NCI-H1417 treated with DMSO at 0.1 percent for 48 hours (cell line): ENCODE measurements around the gene AMOTL2.

Source experiments
- DNase-seq: peaks from one replicate; lab custom pipeline; 2025; lab: John Stamatoyannopoulos, UW

Gene AMOTL2

DNA sequence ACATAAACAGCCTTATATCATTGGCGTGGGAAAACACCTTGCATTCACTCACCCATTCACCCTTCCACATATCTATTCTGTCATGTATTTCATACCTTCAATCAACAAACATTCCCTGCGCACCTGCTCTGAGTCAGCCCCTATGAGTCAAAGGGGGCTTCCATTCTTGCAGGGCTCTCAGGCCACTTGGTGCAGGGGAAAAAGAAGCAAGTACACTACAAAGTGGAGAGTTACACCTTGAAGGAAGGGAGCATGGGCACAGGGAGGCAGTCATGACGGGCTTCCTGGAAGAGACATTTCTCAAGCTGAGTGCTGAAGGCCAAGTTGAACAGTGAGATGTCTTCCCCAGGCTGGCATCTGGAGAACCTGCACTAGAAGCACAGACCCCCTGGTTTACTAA is 4.6 kb upstream of the AMOTL2 start:
- DNase-seq = no peak

- no peak for DNase-seq
Observed at GRCh38 chr3:134378384-134378783, 4.1 kb upstream of the AMOTL2 start.

DNA sequence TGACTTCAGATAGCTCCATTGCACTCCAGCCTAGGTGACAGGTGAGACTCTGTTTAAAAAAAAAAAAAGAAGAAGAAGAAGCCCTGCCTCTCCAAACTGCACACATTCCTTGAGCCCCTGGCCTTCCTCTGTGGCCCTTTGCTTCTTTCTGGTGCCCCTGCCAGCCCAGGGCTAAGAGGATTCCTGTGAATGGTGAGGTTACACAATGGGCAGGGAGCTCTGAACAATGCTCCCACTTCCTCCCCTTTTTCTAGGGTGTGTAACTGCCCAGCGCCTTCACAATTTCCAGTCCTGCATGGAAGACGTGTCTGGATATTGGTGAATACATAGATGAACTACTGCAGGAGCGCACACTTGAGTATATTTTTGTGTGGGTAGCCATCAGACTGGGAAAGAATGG is 3.6 kb upstream of the AMOTL2 start:
- no peak for DNase-seq

DNA sequence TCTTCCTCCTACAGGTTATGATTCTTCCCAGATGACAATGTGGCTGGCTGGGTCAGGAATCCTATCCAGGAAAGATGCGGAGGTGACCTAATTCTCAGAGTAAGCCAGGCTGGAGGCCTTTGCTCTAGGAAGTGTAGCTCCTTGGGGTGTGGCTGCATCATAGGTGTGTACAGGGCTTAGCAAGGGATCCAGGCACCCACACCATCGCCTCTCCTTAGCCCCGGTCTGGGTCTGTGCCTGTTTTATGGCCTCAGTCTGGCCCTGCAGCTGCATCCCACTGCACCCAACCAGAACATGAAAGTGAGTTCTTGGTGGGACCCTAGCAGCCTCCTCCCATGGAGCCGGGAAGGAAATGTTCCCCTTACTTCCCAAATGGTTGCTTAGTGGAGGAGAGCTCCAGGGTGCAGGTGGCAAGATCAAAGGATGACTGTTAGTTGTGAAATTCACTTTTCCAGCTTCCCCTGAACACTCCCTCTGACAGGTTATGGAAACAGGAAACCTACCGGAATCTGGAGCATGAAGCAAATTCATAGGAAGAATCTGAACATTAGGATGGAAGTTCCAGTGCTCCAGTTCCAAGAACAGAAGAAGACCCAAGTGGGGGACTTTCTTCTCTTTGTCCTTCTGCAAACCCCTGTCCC is 2.7 kb upstream of the AMOTL2 start:
- no peak for DNase-seq

GRCh38 chr3:134376385-134376765 is 2.1 kb upstream of the AMOTL2 start:
- DNase-seq = no peak

DNA sequence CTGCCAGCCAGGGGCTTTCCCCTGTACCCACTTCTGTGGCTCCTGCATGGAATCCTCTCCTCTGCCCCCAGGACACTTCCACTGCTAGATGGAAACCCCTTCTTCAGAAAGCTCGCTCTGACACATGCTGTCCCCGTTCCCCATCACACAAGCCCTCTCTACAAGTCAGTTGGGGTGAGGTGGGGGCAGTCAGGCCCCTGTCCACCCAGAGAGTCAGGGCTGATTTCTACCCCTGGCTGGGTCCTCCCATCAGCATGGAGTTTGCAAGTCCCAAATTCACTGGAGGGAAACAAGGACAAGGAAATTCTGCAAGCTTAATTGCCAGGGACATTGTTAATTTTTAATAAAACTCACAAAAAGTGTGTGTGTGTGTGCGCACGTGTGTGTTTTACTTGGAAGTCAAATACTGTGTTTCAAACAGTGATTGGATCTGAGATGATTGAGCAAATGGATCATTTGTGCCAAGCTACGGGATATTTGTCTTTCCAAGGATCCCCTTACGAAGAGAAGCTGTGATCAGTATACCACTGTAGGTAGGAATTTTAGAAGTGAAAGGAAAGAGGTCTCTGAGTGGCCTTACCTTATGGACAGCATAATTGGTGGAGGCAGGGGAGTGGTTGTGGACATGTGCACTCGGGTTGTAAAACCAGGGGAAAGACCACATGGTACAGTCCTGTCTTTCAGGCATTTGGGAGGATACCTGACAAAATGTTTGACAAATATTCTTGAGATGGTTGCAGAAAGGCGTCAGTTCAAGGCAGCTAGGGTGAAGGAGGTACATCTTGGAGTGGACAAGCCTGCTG is 1.5 kb upstream of the AMOTL2 start:
- DNase-seq = no peak

- DNase-seq = no peak
Observed at GRCh38 chr3:134374791-134375581, 739 bp upstream of the AMOTL2 start.

DNA sequence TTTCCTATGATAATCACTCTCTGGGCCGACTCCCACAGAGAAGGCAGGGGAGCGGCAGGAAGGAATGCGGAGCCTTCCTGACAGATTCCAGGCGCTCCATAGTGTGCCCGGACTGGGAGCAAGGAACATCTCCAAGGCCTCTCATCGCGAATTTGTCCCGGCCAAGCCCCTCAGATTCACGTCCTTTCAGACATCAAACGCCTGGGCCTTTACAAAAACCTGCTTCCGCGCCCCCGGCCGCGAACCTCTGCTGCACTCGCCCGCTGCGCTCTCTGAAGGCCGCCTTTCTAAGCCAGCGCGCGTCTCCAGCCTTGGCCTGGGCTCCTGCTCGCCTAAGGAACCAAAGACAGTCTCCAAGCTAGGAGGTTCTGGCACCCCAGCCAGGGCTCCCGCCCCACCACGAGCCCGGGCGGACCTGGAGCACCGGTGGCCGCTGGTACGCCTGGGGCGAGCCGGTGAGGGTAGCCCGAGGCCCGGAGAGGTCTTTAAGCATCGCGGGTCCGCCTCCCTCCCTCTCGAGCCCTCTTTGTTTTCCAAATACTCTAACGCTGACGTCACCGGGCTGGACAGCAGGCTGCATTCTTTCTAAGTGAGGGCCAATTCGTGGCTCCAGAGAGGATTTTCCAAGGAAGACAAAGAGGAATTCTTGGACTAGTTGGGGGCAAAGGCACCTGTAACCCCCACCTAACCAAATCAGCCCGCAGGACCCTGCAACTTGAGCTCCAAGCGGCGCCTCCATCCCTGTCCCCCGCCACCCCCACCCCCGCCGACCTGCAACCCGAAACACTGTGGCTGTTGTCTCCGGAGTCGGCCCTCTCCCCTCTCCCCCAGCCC is 759 bp downstream of the AMOTL2 start:
- DNase-seq = no peak

GRCh38 chr3:134372396-134373270 is 1.6 kb downstream of the AMOTL2 start:
- no peak for DNase-seq

DNA sequence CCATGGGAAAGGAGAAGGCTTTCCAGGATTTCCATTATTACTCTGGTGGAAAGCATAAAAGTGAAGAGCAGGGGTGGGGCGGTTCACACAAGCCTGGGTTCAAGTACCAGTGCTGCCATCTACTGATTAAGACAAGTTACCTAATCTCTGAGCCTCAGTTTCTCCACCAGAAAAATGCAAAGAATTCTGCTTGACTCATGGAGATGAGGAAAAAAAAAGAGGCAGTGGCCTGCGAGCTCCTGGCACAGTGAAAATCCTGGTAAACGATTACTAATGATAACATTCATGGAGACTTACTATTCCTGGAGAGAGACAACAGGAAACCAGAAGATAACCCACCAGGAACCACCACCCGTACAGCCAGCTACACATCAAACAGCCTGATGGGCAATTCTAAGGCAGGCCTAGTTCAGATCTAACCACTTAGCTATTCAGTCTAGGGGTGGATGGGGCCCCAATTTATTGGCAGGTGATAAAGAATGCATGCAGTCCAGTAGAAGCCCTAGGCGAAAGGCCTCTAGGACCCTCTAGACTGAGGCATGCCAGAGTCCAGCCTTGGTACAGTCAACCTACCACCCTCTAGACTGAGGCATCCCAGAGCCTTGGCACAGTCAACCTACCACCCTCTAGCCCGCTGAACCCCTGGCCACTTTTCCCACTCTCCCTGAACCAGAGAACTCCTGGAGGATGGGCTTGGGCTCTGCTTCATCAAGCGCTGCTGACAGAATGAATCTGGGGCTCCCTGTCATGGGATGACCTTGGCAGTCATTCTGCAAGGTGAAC is 2.5 kb downstream of the AMOTL2 start:
- no peak for DNase-seq

DNA sequence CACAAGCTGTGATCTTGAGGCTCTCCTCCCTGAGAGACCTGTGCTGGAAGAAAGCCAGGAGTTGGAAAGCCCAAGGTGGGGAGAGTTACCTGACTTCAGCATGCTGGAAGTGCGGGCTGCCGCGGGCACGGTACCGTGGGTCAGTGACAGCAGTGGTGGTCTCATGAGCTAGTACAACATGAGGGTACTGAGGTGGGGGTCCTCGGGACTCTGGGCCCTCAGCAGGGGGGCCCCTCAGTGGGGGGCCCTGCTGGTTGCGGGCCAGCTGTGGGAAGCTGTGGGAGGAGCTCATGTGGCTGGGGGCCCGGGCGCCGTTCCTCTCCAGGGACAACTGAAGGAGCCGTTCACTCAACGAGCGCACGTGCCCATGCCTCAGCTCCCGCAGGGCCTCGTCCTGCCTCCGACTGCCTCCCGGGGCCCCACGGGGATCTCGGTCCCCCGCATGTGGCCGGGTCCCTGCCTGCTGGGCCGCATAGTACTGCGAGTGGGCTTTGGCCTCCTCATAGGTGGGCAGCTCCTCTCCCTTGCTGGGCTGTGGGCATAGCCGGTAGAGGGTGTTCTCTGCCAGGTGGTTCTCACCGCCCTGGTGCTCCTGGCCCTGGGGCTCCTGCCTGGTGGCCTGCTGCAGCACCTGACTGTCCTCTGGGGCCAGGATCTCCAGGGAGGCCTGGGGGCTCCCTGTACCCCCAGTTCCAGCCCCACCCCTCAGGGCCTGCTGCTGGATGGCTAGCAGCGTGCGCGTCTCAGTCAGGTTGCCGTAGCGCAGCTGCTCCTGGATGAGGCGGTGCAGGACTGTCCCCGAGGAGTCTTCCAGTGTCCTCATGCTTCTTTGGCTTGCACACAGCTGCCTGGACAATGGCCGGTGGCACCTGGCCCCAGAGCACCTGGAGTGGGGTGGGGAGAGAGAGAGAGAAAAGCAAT is 3.4 kb downstream of the AMOTL2 start:
- no peak for DNase-seq

DNA sequence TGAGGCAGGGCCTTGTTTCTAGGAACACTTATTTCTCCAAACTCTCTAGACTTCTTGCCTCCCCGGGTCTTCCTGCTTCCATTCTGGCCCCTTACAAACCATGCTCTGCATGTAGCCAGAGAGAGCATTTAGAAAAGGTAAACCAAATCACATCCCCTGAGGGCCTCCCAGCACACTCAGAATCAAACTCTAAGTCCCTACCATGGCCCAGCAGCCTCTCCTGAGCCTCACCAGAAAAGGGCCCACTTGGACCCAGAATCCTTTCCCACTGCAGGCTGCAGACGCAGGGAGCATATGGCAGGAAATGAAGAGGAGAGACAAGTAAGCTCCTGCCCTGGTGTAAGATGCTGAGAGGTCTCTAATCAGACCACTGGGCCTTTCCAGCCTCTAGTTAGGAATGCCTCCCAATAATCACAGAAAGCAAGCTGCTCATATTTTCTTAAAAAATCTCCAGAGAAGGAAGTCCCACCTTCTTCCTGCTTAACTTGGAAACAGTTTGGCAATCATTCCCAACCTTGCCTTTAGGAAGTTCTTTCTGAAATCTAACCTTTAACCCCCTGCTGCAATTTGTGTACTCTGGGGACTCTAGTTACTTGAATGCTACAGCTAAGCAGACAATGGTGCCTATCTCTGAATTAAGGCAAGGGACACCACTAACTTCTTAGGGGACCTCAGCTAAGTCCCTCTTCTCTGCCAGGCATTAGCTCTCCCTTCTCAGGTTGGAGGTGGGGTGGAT is 4.2 kb downstream of the AMOTL2 start:
- no peak for DNase-seq

- no peak for DNase-seq
Observed at GRCh38 chr3:134369231-134369741, 5.0 kb downstream of the AMOTL2 start.

DNA sequence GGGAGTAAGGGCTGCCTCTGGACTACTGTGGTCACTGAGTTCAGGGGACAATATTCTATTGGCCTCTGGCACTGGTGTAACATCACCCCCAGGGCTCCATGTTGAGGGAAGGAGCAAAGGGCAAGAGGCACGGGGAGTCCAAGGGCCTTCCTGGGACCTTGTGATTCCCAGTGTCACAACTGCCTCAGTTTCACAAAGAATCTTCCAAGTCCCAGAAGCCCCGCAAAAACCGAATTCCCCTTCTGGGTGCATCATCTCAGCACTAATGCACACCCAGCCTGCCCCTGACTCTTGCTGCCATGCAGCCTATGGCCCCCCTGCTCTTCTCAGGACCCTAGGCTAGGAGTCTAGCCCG is 5.5 kb downstream of the AMOTL2 start:
- no peak for DNase-seq

- DNase-seq = no peak
Observed at GRCh38 chr3:134367869-134368750, 6.1 kb downstream of the AMOTL2 start.

- DNase-seq = no peak
Observed at GRCh38 chr3:134366928-134367811, 7.1 kb downstream of the AMOTL2 start.
